HEK293T (cell line): ENCODE results near the gene MEF2C.

Experiments
- BHLHE40 ChIP-seq: fragments of 450-650 bp; IDR thresholded peaks from 2 replicates; pipeline ENCODE4 v1.6.1; 2016; ENCODE audit warnings: mild to moderate bottlenecking, moderate library complexity, borderline replicate concordance
- FOXM1 ChIP-seq: fragments of 450-650 bp; IDR thresholded peaks from 2 replicates; pipeline ENCODE4 v1.6.1; 2017; ENCODE audit warnings: mild to moderate bottlenecking, borderline replicate concordance
- HDGF ChIP-seq: fragments of 450-650 bp; IDR thresholded peaks from 2 replicates; pipeline ENCODE4 v1.6.1; 2017; ENCODE audit warnings: antibody characterized with exemption, borderline replicate concordance
- L3MBTL2 ChIP-seq: fragments of 450-650 bp; conservative IDR thresholded peaks from 2 replicates; pipeline ENCODE4 v1.6.1; 2016; ENCODE audit warnings: mild to moderate bottlenecking
- NFRKB ChIP-seq: fragments of 450-650 bp; IDR thresholded peaks from 2 replicates; pipeline ENCODE4 v1.6.1; 2016; ENCODE audit warnings: mild to moderate bottlenecking, moderate library complexity
- PKNOX1 ChIP-seq: fragments of 450-650 bp; IDR thresholded peaks from 2 replicates; pipeline ENCODE4 v1.6.1; 2016
- SP1 ChIP-seq: fragments of 450-650 bp; IDR thresholded peaks from 2 replicates; pipeline ENCODE4 v1.6.1; 2017

GRCh38 chr5:88885002-88885401 is 2.0 kb upstream of the MEF2C start:
- TF ChIP-seq PKNOX1 (no peak), SP1 (no peak), HDGF (no peak), NFRKB (no peak), L3MBTL2 (no peak), FOXM1 (no peak), BHLHE40 (no peak)
